Measurements from ENCODE around the gene TNRC6C.
"Not testable (repeated sequence)": the region's sequence is repeated elsewhere in the genome, so short reads cannot be mapped to it uniquely, and the experiment has no call there.

DNA sequence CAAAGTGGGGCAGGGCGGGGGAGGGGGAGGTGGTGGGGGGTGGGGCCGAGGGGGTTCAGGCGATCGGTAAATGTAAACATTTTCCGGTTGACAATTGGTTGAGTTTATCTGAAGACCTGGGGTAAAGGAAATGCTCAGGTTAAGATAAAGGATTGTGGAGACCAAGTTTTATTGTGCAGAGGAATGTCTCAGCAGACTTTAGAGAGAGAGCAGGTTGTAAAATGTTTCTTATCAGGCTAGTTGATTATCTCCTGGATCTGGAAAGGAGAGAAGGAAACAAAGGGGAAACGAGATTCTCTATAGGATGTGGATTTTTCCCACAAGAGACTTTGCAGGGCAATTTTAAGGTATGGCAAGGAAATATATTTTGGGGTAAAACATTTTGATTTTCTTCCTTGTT is 22.8 kb upstream of the TNRC6C start:
- TF ChIP-seq, protein P1, sequence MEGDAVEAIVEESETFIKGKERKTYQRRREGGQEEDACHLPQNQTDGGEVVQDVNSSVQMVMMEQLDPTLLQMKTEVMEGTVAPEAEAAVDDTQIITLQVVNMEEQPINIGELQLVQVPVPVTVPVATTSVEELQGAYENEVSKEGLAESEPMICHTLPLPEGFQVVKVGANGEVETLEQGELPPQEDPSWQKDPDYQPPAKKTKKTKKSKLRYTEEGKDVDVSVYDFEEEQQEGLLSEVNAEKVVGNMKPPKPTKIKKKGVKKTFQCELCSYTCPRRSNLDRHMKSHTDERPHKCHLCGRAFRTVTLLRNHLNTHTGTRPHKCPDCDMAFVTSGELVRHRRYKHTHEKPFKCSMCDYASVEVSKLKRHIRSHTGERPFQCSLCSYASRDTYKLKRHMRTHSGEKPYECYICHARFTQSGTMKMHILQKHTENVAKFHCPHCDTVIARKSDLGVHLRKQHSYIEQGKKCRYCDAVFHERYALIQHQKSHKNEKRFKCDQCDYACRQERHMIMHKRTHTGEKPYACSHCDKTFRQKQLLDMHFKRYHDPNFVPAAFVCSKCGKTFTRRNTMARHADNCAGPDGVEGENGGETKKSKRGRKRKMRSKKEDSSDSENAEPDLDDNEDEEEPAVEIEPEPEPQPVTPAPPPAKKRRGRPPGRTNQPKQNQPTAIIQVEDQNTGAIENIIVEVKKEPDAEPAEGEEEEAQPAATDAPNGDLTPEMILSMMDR (IDR thresholded peaks at IDR 0.05 in 4 of 5, conservative IDR thresholded peaks at IDR 0.05 in 1 of 5): not testable (repeated sequence)
- not testable (repeated sequence) for TF ChIP-seq POLR2A (IDR thresholded peaks at IDR 0.05)
